ENCODE results near the gene LYSET. TPM values are rescaled to one million over a fixed set of nuclear protein-coding genes. Genes with fewer than 3 reads are reported as not detected.

Gene LYSET
- total RNA-seq, 1 donor from 2014 or later, result 21.7 TPM

- H3K27ac Mint-ChIP-seq, result peak overlapping the region; percentile 46
- H3K9me3 Mint-ChIP-seq, result no peaks in the 10 kb centered on the region
- H3K27me3 Mint-ChIP-seq, result no peaks in the 10 kb centered on the region
- H3K36me3 Mint-ChIP-seq, result no peaks in the 10 kb centered on the region
- H3K4me3 Mint-ChIP-seq, result no peak overlapping the region
- H3K4me1 Mint-ChIP-seq (ENCODE audit: unreplicated experiment), result no peaks in the 10 kb centered on the region
- DNase-seq (ENCODE audit: extremely low spot score, unreplicated experiment), result no peak
- TF ChIP-seq, protein P1, sequence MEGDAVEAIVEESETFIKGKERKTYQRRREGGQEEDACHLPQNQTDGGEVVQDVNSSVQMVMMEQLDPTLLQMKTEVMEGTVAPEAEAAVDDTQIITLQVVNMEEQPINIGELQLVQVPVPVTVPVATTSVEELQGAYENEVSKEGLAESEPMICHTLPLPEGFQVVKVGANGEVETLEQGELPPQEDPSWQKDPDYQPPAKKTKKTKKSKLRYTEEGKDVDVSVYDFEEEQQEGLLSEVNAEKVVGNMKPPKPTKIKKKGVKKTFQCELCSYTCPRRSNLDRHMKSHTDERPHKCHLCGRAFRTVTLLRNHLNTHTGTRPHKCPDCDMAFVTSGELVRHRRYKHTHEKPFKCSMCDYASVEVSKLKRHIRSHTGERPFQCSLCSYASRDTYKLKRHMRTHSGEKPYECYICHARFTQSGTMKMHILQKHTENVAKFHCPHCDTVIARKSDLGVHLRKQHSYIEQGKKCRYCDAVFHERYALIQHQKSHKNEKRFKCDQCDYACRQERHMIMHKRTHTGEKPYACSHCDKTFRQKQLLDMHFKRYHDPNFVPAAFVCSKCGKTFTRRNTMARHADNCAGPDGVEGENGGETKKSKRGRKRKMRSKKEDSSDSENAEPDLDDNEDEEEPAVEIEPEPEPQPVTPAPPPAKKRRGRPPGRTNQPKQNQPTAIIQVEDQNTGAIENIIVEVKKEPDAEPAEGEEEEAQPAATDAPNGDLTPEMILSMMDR (conservative IDR thresholded peaks at IDR 0.05), result no peak
Observed at GRCh38 chr14:93234798-93235197, 49.7 kb downstream of the LYSET start.

Other genes starting within 250 kb of the LYSET start
- 40.2 and 43.5 TPM in 2 replicates for gene ITPK1, start 69.4 kb upstream of the LYSET start, total RNA-seq (ENCODE audit: low replicate concordance)
- gene MOAP1, start 420 bp upstream of the LYSET start, total RNA-seq (ENCODE audit: low replicate concordance), result 19.3 and 20.5 TPM in 2 replicates
- gene GON7, start 21.7 kb downstream of the LYSET start, total RNA-seq (ENCODE audit: low replicate concordance), result 11.9 and 14.3 TPM in 2 replicates
- gene UBR7, start 21.9 kb downstream of the LYSET start, total RNA-seq (ENCODE audit: low replicate concordance), result 16.1 and 21.7 TPM in 2 replicates
- gene BTBD7, start 147.7 kb downstream of the LYSET start, total RNA-seq (ENCODE audit: low replicate concordance), result 47.9 and 48.1 TPM in 2 replicates
- gene COX8C, start 161.9 kb downstream of the LYSET start, total RNA-seq (ENCODE audit: low replicate concordance), result not detected in 2 replicates
- 1.8 and 2.1 TPM in 2 replicates for gene UNC79, start 245.6 kb downstream of the LYSET start, total RNA-seq (ENCODE audit: low replicate concordance)

Measured in type B pancreatic cell (in vitro differentiated cells).